ENCODE measurements around the gene SLX9.

The SLX9 gene

GRCh38 chr21:44956356-44957046 is 16.7 kb downstream of the SLX9 start:
- no peak overlapping the region for H3K9ac ChIP-seq (ENCODE audit: low read depth, low read length)
- H3K36me3 ChIP-seq (ENCODE audit: insufficient read depth, low read length): peaks cover 94% of the 10 kb centered on the region
- peaks cover 62% of the 10 kb centered on the region for H3K79me2 ChIP-seq (ENCODE audit: insufficient read depth, low read length)
- no peaks in the 10 kb centered on the region for H3K4me1 ChIP-seq (ENCODE audit: insufficient read depth, low read length)
- H3K27me3 ChIP-seq (ENCODE audit: insufficient read depth, low read length, poor library complexity): no peaks in the 10 kb centered on the region
- H3K4me3 ChIP-seq (ENCODE audit: low read depth in 1 of 2, low read length in 2 of 2): no peak overlapping the region
- no peak overlapping the region for H3K27ac ChIP-seq (ENCODE audit: low read length)
- no peaks in the 10 kb centered on the region for H3K9me3 ChIP-seq (ENCODE audit: insufficient read depth, low read length, severe bottlenecking)
- no peak overlapping the region for H2AFZ ChIP-seq (ENCODE audit: low read depth, low read length)
- H3K4me2 ChIP-seq (ENCODE audit: insufficient read depth, low read length): no peak overlapping the region
- DNase-seq (no peak), ATAC-seq (ENCODE audit: insufficient read depth, low read depth) (no peak)
- TF ChIP-seq EZH2 (IDR thresholded peaks at IDR 0.05; ENCODE audit: borderline replicate concordance, low read depth, low read length, severe bottlenecking) (no peak), CTCF (IDR thresholded peaks at IDR 0.05; ENCODE audit: borderline replicate concordance, extremely low read depth, low read length, poor library complexity, severe bottlenecking) (no peak)
- H4K20me1 ChIP-seq (ENCODE audit: insufficient read depth, low read length): peaks cover 76% of the 10 kb centered on the region

- no peak overlapping the region for H3K27ac ChIP-seq (ENCODE audit: low read length)
- no peaks in the 10 kb centered on the region for H3K27me3 ChIP-seq (ENCODE audit: insufficient read depth, low read length, poor library complexity)
- TF ChIP-seq EZH2 (IDR thresholded peaks at IDR 0.05; ENCODE audit: borderline replicate concordance, low read depth, low read length, severe bottlenecking) (no peak), CTCF (IDR thresholded peaks at IDR 0.05; ENCODE audit: borderline replicate concordance, extremely low read depth, low read length, poor library complexity, severe bottlenecking) (no peak)
- no peak overlapping the region for H3K9ac ChIP-seq (ENCODE audit: low read depth, low read length)
- ATAC-seq (ENCODE audit: insufficient read depth, low read depth): no peak
- H3K4me3 ChIP-seq (ENCODE audit: low read depth in 1 of 2, low read length in 2 of 2): no peak overlapping the region
- H3K4me1 ChIP-seq (ENCODE audit: insufficient read depth, low read length): no peaks in the 10 kb centered on the region
- no peak overlapping the region for H2AFZ ChIP-seq (ENCODE audit: low read depth, low read length)
- no peak for DNase-seq
- H3K36me3 ChIP-seq (ENCODE audit: insufficient read depth, low read length): peaks cover 93% of the 10 kb centered on the region
- H3K9me3 ChIP-seq (ENCODE audit: insufficient read depth, low read length, severe bottlenecking): no peaks in the 10 kb centered on the region
- H4K20me1 ChIP-seq (ENCODE audit: insufficient read depth, low read length): peaks cover 71% of the 10 kb centered on the region
- no peak overlapping the region for H3K4me2 ChIP-seq (ENCODE audit: insufficient read depth, low read length)
- H3K79me2 ChIP-seq (ENCODE audit: insufficient read depth, low read length): peaks cover 57% of the 10 kb centered on the region
These were observed 17.4 kb downstream of the SLX9 start for GRCh38 chr21:44957047-44957831.

DNA sequence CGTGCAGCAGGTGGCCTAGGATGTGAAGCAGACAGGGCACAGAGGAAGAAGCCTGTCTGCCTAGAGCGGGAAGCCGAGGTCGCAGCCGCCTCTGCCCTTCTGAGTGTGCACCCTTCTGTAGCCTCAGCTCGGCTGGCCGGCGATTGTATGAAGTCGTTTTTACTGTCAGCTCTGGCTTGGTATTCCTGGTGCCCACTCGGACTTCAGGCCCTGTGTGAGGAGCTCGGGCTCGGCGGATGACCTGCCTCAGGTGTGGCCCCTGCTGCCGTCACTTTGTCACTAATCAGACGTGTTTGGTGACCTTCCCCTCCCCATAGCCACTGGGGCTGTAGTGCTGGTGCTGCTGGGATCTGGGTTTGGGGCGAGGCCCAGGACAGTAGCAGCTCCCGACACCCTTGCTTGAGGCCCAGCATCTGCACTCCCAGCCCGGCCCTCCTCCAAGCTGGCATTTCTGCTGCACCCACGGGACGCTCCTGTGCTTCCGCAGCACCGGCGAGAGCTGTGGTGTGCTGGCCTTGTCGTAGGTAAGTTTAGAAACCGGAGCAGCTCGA is 18.1 kb downstream of the SLX9 start:
- Histone ChIP-seq H3K9me3 (ENCODE audit: insufficient read depth, low read length, severe bottlenecking) (no peaks in the 10 kb centered on the region), H3K79me2 (ENCODE audit: insufficient read depth, low read length) (peaks cover 50% of the 10 kb centered on the region), H2AFZ (ENCODE audit: low read depth, low read length) (no peak overlapping the region), H3K4me2 (ENCODE audit: insufficient read depth, low read length) (no peak overlapping the region), H3K9ac (ENCODE audit: low read depth, low read length) (no peak overlapping the region), H3K4me3 (ENCODE audit: low read depth in 1 of 2, low read length in 2 of 2) (no peak overlapping the region), H3K36me3 (ENCODE audit: insufficient read depth, low read length) (peaks cover 91% of the 10 kb centered on the region), H3K4me1 (ENCODE audit: insufficient read depth, low read length) (no peaks in the 10 kb centered on the region), H3K27ac (ENCODE audit: low read length) (no peak overlapping the region), H4K20me1 (ENCODE audit: insufficient read depth, low read length) (peaks cover 64% of the 10 kb centered on the region), H3K27me3 (ENCODE audit: insufficient read depth, low read length, poor library complexity) (no peaks in the 10 kb centered on the region)
- TF ChIP-seq CTCF (IDR thresholded peaks at IDR 0.05; ENCODE audit: borderline replicate concordance, extremely low read depth, low read length, poor library complexity, severe bottlenecking) (no peak), EZH2 (IDR thresholded peaks at IDR 0.05; ENCODE audit: borderline replicate concordance, low read depth, low read length, severe bottlenecking) (no peak)
- DNase-seq (no peak), ATAC-seq (ENCODE audit: insufficient read depth, low read depth) (no peak)

All from DND-41 (cell line).